GM10248 (cell line): ENCODE measurements around the gene TRABD.

Source experiments
- CTCF ChIA-PET: fragments of 300-600 bp; sonication (Branson Sonifier 250); formaldehyde crosslinking; extraction: SDS; loops from one replicate; lab custom pipeline; 2021; ENCODE audit warnings: antibody characterized with exemption; lab: Yijun Ruan, JAX
- POLR2A ChIA-PET: fragments of 350-650 bp; sonication (Branson Sonifier 250); formaldehyde crosslinking; extraction: SDS; loops from one replicate; lab custom pipeline; 2020; ENCODE audit warnings: antibody characterized with exemption; lab: Yijun Ruan, JAX
- DNase-seq: peaks from one replicate; pipeline ENCODE4 v3.0.0; 2012; ENCODE audit errors: extremely low spot score
- CTCF ChIP-seq: IDR thresholded peaks from 2 replicates; pipeline ENCODE4 v1.5.1; 2012; ENCODE audit warnings: mild to moderate bottlenecking, low read depth; ENCODE audit errors: extremely low read depth, missing control alignments, control extremely low read depth

Gene TRABD

GRCh38 chr22:50190182-50190940 is 4.6 kb downstream of the TRABD start:
- peak; percentile 52 for TF ChIP-seq CTCF
- ChIA-PET POLR2A (interaction anchor here (1.7 kb wide), 1 partner anchor 11 kb away, joined by 4 read pairs; no protein-coding TSS in a partner anchor), CTCF (interaction anchor here (0.6 to 2.4 kb wide), 11 partner anchors 11 to 430 kb away, joined by 3 to 11 read pairs (median 3); partner anchors contain the start of gene SELENOO)
- DNase-seq, result peak; percentile 85

GRCh38 chr22:50190941-50191741 is 5.4 kb downstream of the TRABD start:
- CTCF ChIA-PET, result interaction anchor here (0.6 to 2.4 kb wide), 11 partner anchors 10 to 430 kb away, joined by 3 to 11 read pairs (median 3); partner anchors contain the start of gene SELENOO

GRCh38 chr22:50192436-50193204 is 6.9 kb downstream of the TRABD start:
- DNase-seq, result no peak
- TF ChIP-seq CTCF, result no peak
- ChIA-PET POLR2A (no interaction called here), CTCF (interaction anchor here (1.2 kb wide), 1 partner anchor 28 kb away, joined by 3 read pairs; no protein-coding TSS in a partner anchor)

More at GRCh38 chr22:50190941-50191741, 5.4 kb downstream of the TRABD start:
- DNase-seq, result peak; percentile 77
- POLR2A ChIA-PET, result interaction anchor here (1.7 kb wide), 1 partner anchor 10 kb away, joined by 4 read pairs; no protein-coding TSS in a partner anchor
- no peak for TF ChIP-seq CTCF

GRCh38 chr22:50193621-50194020 is 7.9 kb downstream of the TRABD start:
- CTCF ChIA-PET, result no interaction called here
- POLR2A ChIA-PET, result no interaction called here
- no peak for DNase-seq
- TF ChIP-seq CTCF, result no peak

GRCh38 chr22:50194037-50194805 is 8.5 kb downstream of the TRABD start:
- no peak for TF ChIP-seq CTCF
- DNase-seq, result no peak
- ChIA-PET POLR2A (no interaction called here), CTCF (interaction anchor here (0.8 kb wide), 1 partner anchor 264 kb away, joined by 3 read pairs; no protein-coding TSS in a partner anchor)
